GM19467 (cell line): ENCODE data around the gene XCL2.
"Not testable (repeated sequence)": the region's sequence is repeated elsewhere in the genome, so short reads cannot be mapped to it uniquely, and the experiment has no call there.

Experiments
- ATAC-seq: cut with Tn5 transposase; IDR thresholded peaks from one replicate; pipeline ENCODE4 v1.9.1; 2021; ENCODE audit warnings: mild to moderate bottlenecking, moderate library complexity; ENCODE audit not compliant: unreplicated experiment

XCL2 gene

GRCh38 chr1:168560370-168560769, 16.6 kb upstream of the XCL2 start:
- no peak for ATAC-seq

GRCh38 chr1:168556647-168557046, 12.8 kb upstream of the XCL2 start:
- ATAC-seq = no peak

GRCh38 chr1:168555508-168556046, 11.8 kb upstream of the XCL2 start:
- no peak for ATAC-seq

GRCh38 chr1:168554603-168555483, 11.0 kb upstream of the XCL2 start:
- no peak for ATAC-seq

GRCh38 chr1:168553680-168554553, 10.1 kb upstream of the XCL2 start:
- ATAC-seq = no peak

- no peak for ATAC-seq
Observed at GRCh38 chr1:168552961-168553360, 9.2 kb upstream of the XCL2 start.

- ATAC-seq = no peak
Observed at GRCh38 chr1:168551688-168552087, 7.9 kb upstream of the XCL2 start.

- no peak for ATAC-seq
Observed at GRCh38 chr1:168550971-168551370, 7.2 kb upstream of the XCL2 start.

GRCh38 chr1:168546553-168546895, 2.7 kb upstream of the XCL2 start:
- not testable (repeated sequence) for ATAC-seq

GRCh38 chr1:168545678-168546552, 2.1 kb upstream of the XCL2 start:
- ATAC-seq = not testable (repeated sequence)

GRCh38 chr1:168542978-168543377, 819 bp downstream of the XCL2 start:
- ATAC-seq = not testable (repeated sequence)

- ATAC-seq = not testable (repeated sequence)
Observed at GRCh38 chr1:168540798-168541197, 3.0 kb downstream of the XCL2 start.

- peak; percentile 96 for ATAC-seq
Observed at GRCh38 chr1:168535536-168535935, 8.3 kb downstream of the XCL2 start.

GRCh38 chr1:168531615-168532345, 12.0 kb downstream of the XCL2 start:
- ATAC-seq = no peak

GRCh38 chr1:168529518-168529917, 14.3 kb downstream of the XCL2 start:
- ATAC-seq = no peak

- no peak for ATAC-seq
Observed at GRCh38 chr1:168521401-168522000, 22.3 kb downstream of the XCL2 start.

- ATAC-seq = no peak
Observed at GRCh38 chr1:168520832-168521231, 23.0 kb downstream of the XCL2 start.

- no peak for ATAC-seq
Observed at GRCh38 chr1:168520052-168520751, 23.6 kb downstream of the XCL2 start.

GRCh38 chr1:168518813-168519212, 25.0 kb downstream of the XCL2 start:
- ATAC-seq = no peak
